H1 (cell line): ENCODE measurements around the gene ANKFN1. TPM values are rescaled to one million over a fixed set of nuclear protein-coding genes. Genes with fewer than 3 reads are reported as not detected.
"Not testable (repeated sequence)": the region's sequence is repeated elsewhere in the genome, so short reads cannot be mapped to it uniquely, and the experiment has no call there.

Source experiments
- CTCF ChIA-PET: fragments of 300-600 bp; sonication (Branson Sonifier 250); formaldehyde crosslinking; loops from one replicate; lab custom pipeline; 2021; ENCODE audit not compliant: partially characterized antibody; lab: Charles Lee
- POLR2A ChIA-PET: fragments of 300-600 bp; sonication (Branson Sonifier 250); formaldehyde crosslinking; loops from one replicate; lab custom pipeline; 2021; ENCODE audit warnings: inconsistent platforms; ENCODE audit not compliant: partially characterized antibody; lab: Charles Lee
- DNase-seq, 2 experiments: peaks; one replicate each; pipeline versions ENCODE4 v3.0.0 to v3.0.0-alpha.2; 2010 to 2022; ENCODE audit warnings: low spot score in 2 of 2, low read depth in 1 of 2, mixed read lengths in 1 of 2
- FAIRE-seq: peaks from 2 replicates; lab custom pipeline; 2011; peaks lifted over from hg19 to GRCh38; lab: Jason Lieb, UNC
- H2AFZ ChIP-seq: 2 replicates; pipeline ENCODE4 v1.8.1; 2012; ENCODE audit warnings: low read length, inconsistent platforms
- H2AK5ac ChIP-seq: 2 replicates; pipeline ENCODE4 v1.6.1; 2013; ENCODE audit warnings: low read depth, low read length
- H2BK120ac ChIP-seq: replicated peaks from 2 replicates; pipeline ENCODE3; 2013; ENCODE audit warnings: low read depth, low read length, inconsistent platforms
- H2BK12ac ChIP-seq: 2 replicates; pipeline ENCODE4 v1.6.1; 2013; ENCODE audit warnings: low read depth, low read length
- H2BK15ac ChIP-seq: 2 replicates; pipeline ENCODE4 v1.6.1; 2013; ENCODE audit warnings: low read length
- H2BK20ac ChIP-seq: 2 replicates; pipeline ENCODE4 v1.6.1; 2013; ENCODE audit warnings: low read length
- H2BK5ac ChIP-seq: 2 replicates; pipeline ENCODE4 v1.6.1; 2013; ENCODE audit warnings: low read depth, low read length
- H3K14ac ChIP-seq: 2 replicates; pipeline ENCODE4 v1.6.1; 2013; ENCODE audit warnings: inconsistent platforms; ENCODE audit not compliant: insufficient read length
- H3K18ac ChIP-seq: 2 replicates; pipeline ENCODE4 v1.6.1; 2013; ENCODE audit warnings: low read length; ENCODE audit errors: extremely low read depth
- H3K23ac ChIP-seq: 2 replicates; pipeline ENCODE4 v1.6.1; 2013; ENCODE audit warnings: inconsistent platforms; ENCODE audit not compliant: insufficient read length
- H3K23me2 ChIP-seq: 2 replicates; pipeline ENCODE4 v1.6.1; 2013; ENCODE audit warnings: low read depth, low read length
- H3K27ac ChIP-seq: 2 replicates; pipeline ENCODE4 v1.6.1; 2011; ENCODE audit warnings: low read depth, low read length, inconsistent platforms
- H3K27me3 ChIP-seq, 4 experiments: replicated peaks in 1 of 4; 1 replicate in 1 of 4; 2 replicates in 3 of 4; pipeline versions ENCODE4 v1.6.1 to v1.8.1; 2011 to 2013; ENCODE audit warnings: low read length in 3 of 4, mild to moderate bottlenecking in 3 of 4, inconsistent platforms in 2 of 4, mixed read lengths in 2 of 4, moderate library complexity in 1 of 4; ENCODE audit not compliant: control insufficient read depth in 3 of 4, insufficient read depth in 3 of 4; ENCODE audit errors: extremely low read depth in 1 of 4
- H3K36me3 ChIP-seq, 4 experiments: 2 replicates each; pipeline versions ENCODE4 v1.6.1 to v1.8.1; 2011 to 2013; ENCODE audit warnings: mild to moderate bottlenecking in 4 of 4, low read length in 3 of 4, moderate library complexity in 2 of 4, control low read depth in 1 of 4, inconsistent platforms in 1 of 4; ENCODE audit not compliant: insufficient read depth in 4 of 4, control insufficient read depth in 2 of 4
- H3K4ac ChIP-seq: replicated peaks from 2 replicates; pipeline ENCODE3; 2013; ENCODE audit warnings: low read length, low read depth, mixed read lengths, inconsistent platforms; ENCODE audit not compliant: insufficient read length
- H3K4me1 ChIP-seq, 4 experiments: replicated peaks in 1 of 4; 1 replicate in 1 of 4; 2 replicates in 3 of 4; pipeline versions ENCODE4 v1.6.1 to v1.8.1; 2011 to 2013; ENCODE audit warnings: low read length in 3 of 4, inconsistent platforms in 2 of 4, mixed read lengths in 1 of 4; ENCODE audit not compliant: insufficient read depth in 4 of 4, control insufficient read depth in 3 of 4
- H3K4me2 ChIP-seq, 2 experiments: 2 replicates each; pipeline versions ENCODE4 v1.6.1 to v1.8.1; 2011 to 2013; ENCODE audit warnings: low read depth in 2 of 2, low read length in 2 of 2, control low read depth in 1 of 2, inconsistent platforms in 1 of 2, mild to moderate bottlenecking in 1 of 2; ENCODE audit not compliant: insufficient read depth in 1 of 2
- H3K4me3 ChIP-seq, 4 experiments: fragments of 200-600, 300-600 bp in 1 of 4; sonication (generic), shearing (Covaris generic), sonication (Bioruptor Twin) in 1 of 4; 2 replicates each; pipeline versions ENCODE4 v1.5.1 to v1.8.1; 2011 to 2016; ENCODE audit warnings: low read length in 4 of 4, low read depth in 3 of 4, control low read depth in 2 of 4, inconsistent platforms in 2 of 4, mild to moderate bottlenecking in 2 of 4, mixed read lengths in 1 of 4, moderate library complexity in 1 of 4; ENCODE audit not compliant: insufficient read depth in 2 of 4; ENCODE audit errors: extremely low read depth in 1 of 4
- H3K56ac ChIP-seq: replicated peaks from 2 replicates; pipeline ENCODE3; 2013; ENCODE audit warnings: low read depth, mild to moderate bottlenecking, mixed read lengths, low read length, inconsistent platforms; ENCODE audit not compliant: insufficient read length
- H3K79me1 ChIP-seq: 2 replicates; pipeline ENCODE4 v1.6.1; 2013; ENCODE audit warnings: low read depth, low read length, control low read depth
- H3K79me2 ChIP-seq, 2 experiments: 2 replicates each; pipeline versions ENCODE4 v1.6.1 to v1.8.1; 2012 to 2013; ENCODE audit warnings: low read length in 2 of 2, mild to moderate bottlenecking in 2 of 2, inconsistent platforms in 1 of 2; ENCODE audit not compliant: insufficient read depth in 2 of 2, control insufficient read depth in 1 of 2
- H3K9ac ChIP-seq, 4 experiments: replicated peaks in 1 of 4; 1 replicate in 1 of 4; 2 replicates in 3 of 4; pipeline versions ENCODE4 v1.6.1 to v1.8.1; 2011 to 2013; ENCODE audit warnings: low read depth in 3 of 4, low read length in 3 of 4, control low read depth in 2 of 4, mild to moderate bottlenecking in 2 of 4, moderate library complexity in 2 of 4, inconsistent platforms in 1 of 4; ENCODE audit errors: extremely low read depth in 1 of 4
- H3K9me3 ChIP-seq, 2 experiments: 2 replicates each; pipeline versions ENCODE4 v1.6.1 to v1.8.1; 2012 to 2013; ENCODE audit warnings: mild to moderate bottlenecking in 2 of 2, moderate library complexity in 2 of 2, control low read depth in 1 of 2, inconsistent platforms in 1 of 2, low read depth in 1 of 2, low read length in 1 of 2, mixed read lengths in 1 of 2; ENCODE audit not compliant: insufficient read depth in 2 of 2
- H4K20me1 ChIP-seq, 2 experiments: replicated peaks in 1 of 2; 2 replicates each; pipeline versions ENCODE3 to v1.8.1; 2011 to 2013; ENCODE audit warnings: inconsistent platforms in 2 of 2, low read length in 2 of 2, mild to moderate bottlenecking in 1 of 2; ENCODE audit not compliant: insufficient read depth in 2 of 2, control insufficient read depth in 1 of 2
- H4K5ac ChIP-seq: 2 replicates; pipeline ENCODE4 v1.6.1; 2013; ENCODE audit warnings: low read length, low read depth, mixed read lengths, inconsistent platforms; ENCODE audit not compliant: insufficient read length
- H4K8ac ChIP-seq: 2 replicates; pipeline ENCODE4 v1.8.0; 2013; ENCODE audit warnings: mild to moderate bottlenecking, moderate library complexity, low read length, inconsistent platforms; ENCODE audit not compliant: insufficient read depth; ENCODE audit errors: extremely low read depth
- H4K91ac ChIP-seq: replicated peaks from 2 replicates; pipeline ENCODE3; 2013; ENCODE audit warnings: low read length, mixed read lengths, inconsistent platforms; ENCODE audit not compliant: insufficient read length
- WGBS, 2 experiments: shearing (Covaris generic) in 1 of 2; methylation state at CpG; one replicate each; pipeline versions ENCODE4 v1.1.6 to v1.1.7; 2013 to 2015; ENCODE audit warnings: low lambda C conversion rate in 2 of 2, mixed read lengths in 2 of 2, inconsistent platforms in 1 of 2, low coverage in 1 of 2, missing lambda C conversion rate in 1 of 2; ENCODE audit not compliant: insufficient replicate concordance in 2 of 2, insufficient coverage in 1 of 2, insufficient read length in 1 of 2; ENCODE audit errors: extremely low coverage in 1 of 2, missing lambda C conversion rate in 1 of 2; 5-methylcytosine and 5-hydroxymethylcytosine counted together
- polyA plus RNA-seq, 7 experiments: library from polyadenylated mRNA; depleted of rRNA in 3 of 7; stranded (reverse) in 5 of 7; unstranded in 2 of 7; fragments of >200 nt in 5 of 7; fragments of 200-250 nt in 2 of 7; gene quantifications; 1 replicate in 5 of 7; 2 replicates in 1 of 7; 4 replicates in 1 of 7; pipeline versions ENCODE4 v1.2.1 to v1.2.3, GENCODE V29; 2011 to 2013; ENCODE audit warnings: missing spikeins in 2 of 7, mixed read lengths in 2 of 7
- total RNA-seq: library from RNA; stranded (reverse); fragmentation: NEBNext Ultra II Directional; extraction: Animal tissue kit (Norgen Biotek cat#: 25700); gene quantifications from 2 replicates; pipeline ENCODE4 v1.2.1, GENCODE V29; 2021

Gene ANKFN1
- total and polyA plus RNA-seq, 2 of the 8 experiments (the other 6 are each of a cell fraction or from before 2014, with no cell fraction given): not detected

GRCh38 chr17:56412356-56412755 lies 259.1 kb downstream of the ANKFN1 start:
- H4K8ac ChIP-seq, H4K20me1 ChIP-seq, H2BK12ac ChIP-seq, H3K9ac ChIP-seq, H3K27me3 ChIP-seq, H4K5ac ChIP-seq, H4K91ac ChIP-seq, FAIRE-seq, H3K14ac ChIP-seq, H3K23ac ChIP-seq, H3K4ac ChIP-seq, H3K27ac ChIP-seq, H3K23me2 ChIP-seq, H2AK5ac ChIP-seq, POLR2A ChIA-PET, H3K4me1 ChIP-seq, H3K4me3 ChIP-seq, H2BK120ac ChIP-seq, H2BK5ac ChIP-seq, H3K56ac ChIP-seq, H3K79me2 ChIP-seq, H3K79me1 ChIP-seq, H2BK15ac ChIP-seq, H3K36me3 ChIP-seq, H3K18ac ChIP-seq, H3K4me2 ChIP-seq, DNase-seq, H2AFZ ChIP-seq, H3K9me3 ChIP-seq, H2BK20ac ChIP-seq: not testable (repeated sequence)
- WGBS, 2 experiments: 97% methylated on average over 2 of the region's 2 CpGs; no CpG with 5 or more reads in 1 of the 2 experiments
- CTCF ChIA-PET: interaction anchor here (1.1 kb wide), 1 partner anchor 15 kb away, joined by 3 read pairs; no protein-coding TSS in a partner anchor
